ENCODE data around the gene TDRD1.

GRCh38 chr10:114243661-114244060, 64.5 kb downstream of the TDRD1 start:
- no peak for TF ChIP-seq ZNF274 (IDR thresholded peaks at IDR 0.05; ENCODE audit: low read depth, low read length)
- no peak for TF ChIP-seq SUZ12 (IDR thresholded peaks at IDR 0.05; ENCODE audit: extremely low read depth, insufficient read depth, insufficient read length)

Measured in NT2/D1 (cell line).